HEK293 (cell line): ENCODE measurements around the gene CD151.
A peak's percentile ranks its signal among the peaks of the same experiment; 100 is the strongest.

Source experiments
- CTCF ChIA-PET: fragments of 350-600 bp; formaldehyde crosslinking; extraction: SDS; loops from one replicate; lab custom pipeline; 2021; ENCODE audit warnings: antibody characterized with exemption; lab: Yijun Ruan, JAX
- POLR2A ChIA-PET: fragments of 300-600 bp; formaldehyde crosslinking; extraction: SDS; loops from one replicate; lab custom pipeline; 2020; ENCODE audit warnings: antibody characterized with exemption, inconsistent platforms; lab: Yijun Ruan, JAX
- H3K27ac ChIP-seq: fragments of 200-500 bp; sonication (Bioruptor generic); 2 replicates; pipeline ENCODE4 v1.5.1; 2014; ENCODE audit warnings: low read depth, low read length, control low read depth, inconsistent platforms; ENCODE audit errors: extremely low read depth
- H3K36me3 ChIP-seq, 2 experiments: fragments of 200-500 bp in 1 of 2; sonication (Bioruptor generic) in 1 of 2; 1 replicate in 1 of 2; 2 replicates in 1 of 2; pipeline ENCODE4 v1.5.1; 2014 to 2017; ENCODE audit warnings: inconsistent platforms in 2 of 2, low read length in 2 of 2; ENCODE audit not compliant: control insufficient read depth in 2 of 2, insufficient read depth in 1 of 2
- H3K4me1 ChIP-seq: fragments of 200-500 bp; sonication (Bioruptor generic); 2 replicates; pipeline ENCODE4 v1.5.1; 2014; ENCODE audit warnings: mild to moderate bottlenecking, low read length, inconsistent platforms; ENCODE audit not compliant: control insufficient read depth, insufficient read depth
- H3K4me3 ChIP-seq: 2 replicates; pipeline ENCODE4 v1.5.1; 2011; ENCODE audit warnings: low read depth, mild to moderate bottlenecking, control low read depth, low read length, moderate library complexity
- H3K9me3 ChIP-seq: fragments of 200-500 bp; sonication (Bioruptor generic); 2 replicates; pipeline ENCODE4 v1.5.1; 2014; ENCODE audit warnings: low read depth, low read length, inconsistent platforms; ENCODE audit not compliant: control insufficient read depth, insufficient read depth
- BCL11B ChIP-seq: fragments of 450-650 bp; formaldehyde crosslinking; IDR thresholded peaks from 2 replicates; pipeline ENCODE4 v1.5.1; 2016; ENCODE audit warnings: low read depth, missing biosample characterization, missing genetic modification characterization
- BCL6B ChIP-seq: fragments of 450-650 bp; formaldehyde crosslinking; IDR thresholded peaks from 2 replicates; pipeline ENCODE4 v1.5.1; 2017; ENCODE audit warnings: missing biosample characterization, missing genetic modification characterization
- ELK4 ChIP-seq: IDR thresholded peaks from 2 replicates; pipeline ENCODE4 v1.6.1; 2011; ENCODE audit warnings: mild to moderate bottlenecking, low read depth, low read length, borderline replicate concordance
- HOXC10 ChIP-seq: sonication (generic); formaldehyde crosslinking; IDR thresholded peaks from 2 replicates; pipeline ENCODE4 v1.8.1; 2023; ENCODE audit warnings: mild to moderate bottlenecking, missing genetic modification reagents
- RBAK ChIP-seq: fragments of 450-650 bp; formaldehyde crosslinking; IDR thresholded peaks from 2 replicates; pipeline ENCODE4 v1.5.1; 2016; ENCODE audit warnings: missing biosample characterization, missing genetic modification characterization
- SALL2 ChIP-seq: fragments of 450-650 bp; formaldehyde crosslinking; IDR thresholded peaks from 2 replicates; pipeline ENCODE4 v1.5.0; 2017; ENCODE audit warnings: missing biosample characterization, mild to moderate bottlenecking, missing genetic modification characterization, borderline replicate concordance
- TSHZ1 ChIP-seq: fragments of 450-650 bp; formaldehyde crosslinking; IDR thresholded peaks from 2 replicates; pipeline ENCODE4 v1.5.1; 2016; ENCODE audit warnings: missing biosample characterization, missing genetic modification characterization, borderline replicate concordance
- WT1 ChIP-seq: fragments of 450-650 bp; formaldehyde crosslinking; IDR thresholded peaks from 2 replicates; pipeline ENCODE4 v1.5.1; 2016; ENCODE audit warnings: missing biosample characterization, missing genetic modification characterization
- ZFHX2 ChIP-seq: fragments of 450-650 bp; formaldehyde crosslinking; conservative IDR thresholded peaks from 2 replicates; pipeline ENCODE4 v1.5.1; 2016; ENCODE audit warnings: missing biosample characterization, missing genetic modification characterization
- ZNF274 ChIP-seq, 2 experiments: fragments of 200-500 bp in 1 of 2; fragments of 450-650 bp in 1 of 2; sonication (Bioruptor generic) in 1 of 2; formaldehyde crosslinking in 1 of 2; IDR thresholded peaks; 2 replicates each; pipeline versions ENCODE4 v1.5.1 to v1.6.1; 2014 to 2016; ENCODE audit warnings: borderline replicate concordance in 1 of 2, inconsistent platforms in 1 of 2, low read length in 1 of 2, missing biosample characterization in 1 of 2, missing genetic modification characterization in 1 of 2
- ZNF311 ChIP-seq: fragments of 450-650 bp; formaldehyde crosslinking; IDR thresholded peaks from 2 replicates; pipeline ENCODE4 v1.5.1; 2017; ENCODE audit warnings: missing biosample characterization, missing genetic modification characterization, borderline replicate concordance
- ZNF544 ChIP-seq: fragments of 450-650 bp; formaldehyde crosslinking; IDR thresholded peaks from 2 replicates; pipeline ENCODE4 v1.5.0; 2017; ENCODE audit warnings: missing biosample characterization, missing genetic modification characterization
- ZNF548 ChIP-seq: fragments of 450-650 bp; formaldehyde crosslinking; IDR thresholded peaks from 2 replicates; pipeline ENCODE4 v1.5.1; 2016; ENCODE audit warnings: missing biosample characterization, missing genetic modification characterization
- ZNF701 ChIP-seq: fragments of 450-650 bp; formaldehyde crosslinking; IDR thresholded peaks from 2 replicates; pipeline ENCODE4 v1.5.1; 2016; ENCODE audit warnings: missing biosample characterization, missing genetic modification characterization

Gene CD151

GRCh38 chr11:824292-824880 lies 8.4 kb upstream of the CD151 start:
- Histone ChIP-seq H3K4me1 (0 out of 2 replicates have a peak, but pooled peaks cover 3% of the 10 kb centered on the region), H3K36me3 (peaks cover 0 to 44% of the 10 kb centered on the region in 2 experiments; a peak in 2 of 3 replicates), H3K9me3 (no peaks in the 10 kb centered on the region), H3K4me3 (no peak overlapping the region), H3K27ac (no peak overlapping the region)
- CTCF ChIA-PET, result no interaction called here
- TF ChIP-seq ZNF274 (IDR thresholded peaks at IDR 0.05; ENCODE audit: low read length) (no peak), ZNF274 (tag by site-specific recombination; IDR thresholded peaks at IDR 0.05; ENCODE audit: borderline replicate concordance) (no peak), TSHZ1 (no peak), ZFHX2 (tag by site-specific recombination) (no peak), ZNF311 (tag by site-specific recombination) (no peak), HOXC10 (no peak), ZNF548 (tag by site-specific recombination) (no peak)
- POLR2A ChIA-PET, result interaction anchor here (1.4 kb wide), 1 partner anchor 8 kb away, joined by 6 read pairs; the partner anchor contains the start of gene CD151

GRCh38 chr11:824942-825341 lies 7.8 kb upstream of the CD151 start:
- Histone ChIP-seq H3K4me1 (0 out of 2 replicates have a peak, but pooled peaks cover 3% of the 10 kb centered on the region), H3K4me3 (no peak overlapping the region), H3K27ac (no peak overlapping the region), H3K9me3 (no peaks in the 10 kb centered on the region), H3K36me3 (peaks cover 0 to 49% of the 10 kb centered on the region in 2 experiments; a peak in 2 of 3 replicates)
- ChIA-PET POLR2A (interaction anchor here (0.7 kb wide), 1 partner anchor 9 kb away, joined by 4 read pairs; no protein-coding TSS in a partner anchor), CTCF (no interaction called here)
- TF ChIP-seq BCL6B (tag by site-specific recombination) (no peak), RBAK (no peak), ZNF544 (tag by site-specific recombination) (no peak), SALL2 (no peak), ZNF701 (tag by site-specific recombination) (no peak), BCL11B (tag by site-specific recombination) (no peak), ELK4 (no peak), WT1 (tag by site-specific recombination) (peak; percentile 12; the same call in 1 of the 2 replicates)
